WTC11 (cell line): Measurements from ENCODE around the gene FBXO42. TPM values are rescaled to one million over a fixed set of nuclear protein-coding genes. Genes with fewer than 3 reads are reported as not detected.

Source experiments
- ATAC-seq: fragments of 200-7000 bp; cut with Tn5 transposase; 2 replicates; pipeline ENCODE4 v1.10.0; 2021; ENCODE audit warnings: mild to moderate bottlenecking, moderate library complexity
- CTCF ChIA-PET: fragments of 300-600 bp; sonication (Branson Sonifier 250); formaldehyde crosslinking; loops from one replicate; lab custom pipeline; 2021; ENCODE audit warnings: antibody characterized with exemption; lab: Charles Lee
- POLR2A ChIA-PET: fragments of 350-600 bp; sonication (Branson Sonifier 250); formaldehyde crosslinking; loops from one replicate; lab custom pipeline; 2021; ENCODE audit warnings: antibody characterized with exemption; lab: Charles Lee
- DNase-seq: peaks from one replicate; pipeline ENCODE4 v3.0.0; 2021; ENCODE audit warnings: low spot score
- H3K27ac Mint-ChIP-seq: 2 replicates; pipeline ENCODE4 v1.8.0; 2021; ENCODE audit warnings: mixed read lengths
- H3K27me3 Mint-ChIP-seq: 2 replicates; pipeline ENCODE4 v1.8.0; 2021; ENCODE audit warnings: low read depth, mild to moderate bottlenecking, moderate library complexity, mixed read lengths
- H3K36me3 Mint-ChIP-seq: 2 replicates; pipeline ENCODE4 v1.8.0; 2021; ENCODE audit warnings: mixed read lengths
- H3K4me1 Mint-ChIP-seq: 2 replicates; pipeline ENCODE4 v1.8.0; 2022; ENCODE audit warnings: mixed read lengths
- H3K4me3 Mint-ChIP-seq: 2 replicates; pipeline ENCODE4 v1.8.0; 2021; ENCODE audit warnings: mild to moderate bottlenecking, moderate library complexity, mixed read lengths
- H3K9me3 Mint-ChIP-seq: 2 replicates; pipeline ENCODE4 v1.8.0; 2021; ENCODE audit warnings: mixed read lengths
- ESRRA ChIP-seq: sonication (generic); formaldehyde crosslinking; IDR thresholded peaks from 2 replicates; pipeline ENCODE4 v1.8.1; 2022; ENCODE audit warnings: mild to moderate bottlenecking, missing genetic modification reagents, borderline replicate concordance
- IRF2 ChIP-seq: sonication (generic); formaldehyde crosslinking; IDR thresholded peaks from 2 replicates; pipeline ENCODE4 v1.8.0; 2022; ENCODE audit warnings: low read depth, missing genetic modification reagents, borderline replicate concordance
- JAZF1 ChIP-seq: fragments of 250-450 bp; sonication (Bioruptor Pico); IDR thresholded peaks from 2 replicates; pipeline ENCODE4 v1.9.0; 2021; ENCODE audit warnings: moderate library complexity, mild to moderate bottlenecking, inconsistent platforms
- KAT7 ChIP-seq: sonication (generic); formaldehyde crosslinking; IDR thresholded peaks from 2 replicates; pipeline ENCODE4 v1.8.1; 2023; ENCODE audit warnings: missing genetic modification reagents, mild to moderate bottlenecking, borderline replicate concordance
- NFATC4 ChIP-seq: fragments of 250-450 bp; sonication (Bioruptor Pico); IDR thresholded peaks from 2 replicates; pipeline ENCODE4 v1.9.0; 2021; ENCODE audit warnings: mild to moderate bottlenecking
- NR1H2 ChIP-seq: sonication (generic); formaldehyde crosslinking; IDR thresholded peaks from 2 replicates; pipeline ENCODE4 v1.9.0; 2021; ENCODE audit warnings: mild to moderate bottlenecking, moderate library complexity, missing genetic modification reagents
- NR2C2 ChIP-seq: sonication (generic); formaldehyde crosslinking; IDR thresholded peaks from 2 replicates; pipeline ENCODE4 v1.8.0; 2022; ENCODE audit warnings: mild to moderate bottlenecking, missing genetic modification reagents
- TCF7 ChIP-seq: sonication (generic); formaldehyde crosslinking; IDR thresholded peaks from 2 replicates; pipeline ENCODE4 v1.8.0; 2022; ENCODE audit warnings: mild to moderate bottlenecking, low read depth, missing genetic modification reagents, moderate library complexity
- TP53 ChIP-seq: sonication (generic); formaldehyde crosslinking; IDR thresholded peaks from 2 replicates; pipeline ENCODE4 v1.8.1; 2023; ENCODE audit warnings: mild to moderate bottlenecking, missing genetic modification reagents
- ZNF121 ChIP-seq: sonication (generic); formaldehyde crosslinking; IDR thresholded peaks from 2 replicates; pipeline ENCODE4 v1.8.0; 2023; ENCODE audit warnings: missing genetic modification reagents
- ZNF138 ChIP-seq: sonication (generic); formaldehyde crosslinking; conservative IDR thresholded peaks from 2 replicates; pipeline ENCODE4 v1.8.1; 2022; ENCODE audit warnings: mild to moderate bottlenecking, moderate library complexity, missing genetic modification reagents
- ZNF396 ChIP-seq: fragments of 250-450 bp; sonication (Bioruptor Pico); IDR thresholded peaks from 2 replicates; pipeline ENCODE4 v1.8.0; 2021; ENCODE audit warnings: mild to moderate bottlenecking, moderate library complexity, borderline replicate concordance
- ZNF416 ChIP-seq: fragments of 250-450 bp; sonication (Bioruptor Pico); IDR thresholded peaks from 2 replicates; pipeline ENCODE4 v1.9.0; 2021; ENCODE audit warnings: mild to moderate bottlenecking, inconsistent platforms
- ZNF423 ChIP-seq: fragments of 250-450 bp; sonication (Bioruptor Pico); IDR thresholded peaks from 2 replicates; pipeline ENCODE4 v2.1.2; 2022; ENCODE audit warnings: mild to moderate bottlenecking, moderate library complexity
- ZNF671 ChIP-seq: fragments of 250-450 bp; sonication (Bioruptor Pico); IDR thresholded peaks from 2 replicates; pipeline ENCODE4 v1.8.0; 2021; ENCODE audit warnings: mild to moderate bottlenecking
- total RNA-seq: library from RNA; stranded (reverse); gene quantifications from 3 replicates; pipeline ENCODE4 v1.2.3, GENCODE V29; 2021
- TF ChIP-seq, protein P1 (sequence below): sonication (generic); formaldehyde crosslinking; IDR thresholded peaks from 2 replicates; pipeline ENCODE4 v1.8.0; 2022; ENCODE audit warnings: missing genetic modification reagents
- TF ChIP-seq, protein P2 (sequence below): sonication (generic); formaldehyde crosslinking; IDR thresholded peaks from 2 replicates; pipeline ENCODE4 v1.8.1; 2022; ENCODE audit warnings: missing genetic modification reagents, borderline replicate concordance
- TF ChIP-seq, protein P3 (sequence below): fragments of 250-450 bp; sonication (Bioruptor Pico); conservative IDR thresholded peaks from 2 replicates; pipeline ENCODE4 v1.9.0; 2021; ENCODE audit warnings: mild to moderate bottlenecking
- TF ChIP-seq, protein P4 (sequence below): fragments of 250-450 bp; sonication (Bioruptor Pico); IDR thresholded peaks from 2 replicates; pipeline ENCODE4 v2.1.2; 2022; ENCODE audit warnings: mild to moderate bottlenecking, moderate library complexity
- TF ChIP-seq, protein P5 (sequence below): fragments of 250-450 bp; sonication (Bioruptor Pico); IDR thresholded peaks from 2 replicates; pipeline ENCODE4 v1.9.0; 2021; ENCODE audit warnings: mild to moderate bottlenecking

FBXO42 gene
- total RNA-seq, 1 experiment from 2014 or later = 17.5 TPM

DNA sequence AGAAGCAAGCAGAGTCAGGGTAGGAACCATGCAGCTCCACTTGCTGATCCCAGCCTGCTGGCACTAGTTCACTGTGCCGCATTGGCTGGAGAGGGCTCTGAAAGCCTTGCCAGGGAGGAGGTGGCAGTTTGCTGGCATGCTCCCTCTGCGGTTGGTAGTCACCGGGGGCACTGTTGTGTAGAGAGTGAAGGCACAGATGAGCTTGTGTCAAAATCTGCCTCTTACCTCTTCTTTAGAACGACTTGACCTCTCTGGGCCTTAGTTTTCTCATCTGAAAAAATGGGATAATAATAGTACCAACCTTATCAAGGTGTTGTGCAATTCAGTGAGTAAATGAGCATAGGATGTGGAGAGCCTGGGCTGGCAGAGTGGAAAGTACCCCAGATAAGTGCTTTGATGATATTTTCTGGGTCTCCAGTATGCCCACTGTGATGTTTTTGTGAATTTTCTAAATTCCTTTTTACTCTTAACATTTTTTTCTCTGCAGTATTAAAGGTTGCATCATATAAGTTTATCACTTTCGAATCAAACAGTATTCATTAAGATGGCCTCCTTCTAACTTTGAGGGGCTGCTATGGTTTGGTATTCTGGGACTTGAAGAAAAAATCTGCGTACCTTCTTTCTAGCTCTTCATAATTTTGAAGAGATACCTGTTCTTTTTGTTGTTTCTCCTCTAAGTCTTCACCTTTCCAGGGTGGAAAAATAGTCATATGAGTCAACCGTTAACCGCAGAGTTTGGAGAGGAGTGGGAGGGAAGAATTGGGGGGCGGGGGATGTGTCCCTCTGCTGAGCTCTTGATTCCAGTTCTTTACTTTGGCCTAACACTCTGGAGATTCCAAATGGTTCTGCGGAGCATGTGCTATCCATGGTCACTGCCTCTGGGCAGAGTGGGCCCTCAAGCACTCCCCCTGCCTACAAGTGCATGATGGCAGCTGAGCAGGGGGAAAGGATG lies 41.6 kb upstream of the FBXO42 start:
- no peak for DNase-seq
- Mint-ChIP-seq H3K4me3 (no peak overlapping the region), H3K9me3 (no peaks in the 10 kb centered on the region), H3K27me3 (no peaks in the 10 kb centered on the region; the same call in 1 of the 2 replicates), H3K36me3 (peaks cover 26% of the 10 kb centered on the region), H3K27ac (peak overlapping the region; percentile 33; the same call in 1 of the 2 replicates), H3K4me1 (peaks cover 43% of the 10 kb centered on the region)
- ChIA-PET CTCF (interaction anchor here (0.8 to 1.3 kb wide), 6 partner anchors 9 to 227 kb away, joined by 3 to 4 read pairs (median 4); partner anchors contain the start of gene NECAP2), POLR2A (no interaction called here)
- TF ChIP-seq ZNF416 (CRISPR knock-in tag) (no peak), JAZF1 (CRISPR knock-in tag) (no peak), ZNF121 (CRISPR knock-in tag) (no peak), NR1H2 (CRISPR knock-in tag) (no peak), ZNF396 (CRISPR knock-in tag) (no peak), TCF7 (CRISPR knock-in tag) (no peak), ZNF671 (no peak)
- TF ChIP-seq, protein P1, sequence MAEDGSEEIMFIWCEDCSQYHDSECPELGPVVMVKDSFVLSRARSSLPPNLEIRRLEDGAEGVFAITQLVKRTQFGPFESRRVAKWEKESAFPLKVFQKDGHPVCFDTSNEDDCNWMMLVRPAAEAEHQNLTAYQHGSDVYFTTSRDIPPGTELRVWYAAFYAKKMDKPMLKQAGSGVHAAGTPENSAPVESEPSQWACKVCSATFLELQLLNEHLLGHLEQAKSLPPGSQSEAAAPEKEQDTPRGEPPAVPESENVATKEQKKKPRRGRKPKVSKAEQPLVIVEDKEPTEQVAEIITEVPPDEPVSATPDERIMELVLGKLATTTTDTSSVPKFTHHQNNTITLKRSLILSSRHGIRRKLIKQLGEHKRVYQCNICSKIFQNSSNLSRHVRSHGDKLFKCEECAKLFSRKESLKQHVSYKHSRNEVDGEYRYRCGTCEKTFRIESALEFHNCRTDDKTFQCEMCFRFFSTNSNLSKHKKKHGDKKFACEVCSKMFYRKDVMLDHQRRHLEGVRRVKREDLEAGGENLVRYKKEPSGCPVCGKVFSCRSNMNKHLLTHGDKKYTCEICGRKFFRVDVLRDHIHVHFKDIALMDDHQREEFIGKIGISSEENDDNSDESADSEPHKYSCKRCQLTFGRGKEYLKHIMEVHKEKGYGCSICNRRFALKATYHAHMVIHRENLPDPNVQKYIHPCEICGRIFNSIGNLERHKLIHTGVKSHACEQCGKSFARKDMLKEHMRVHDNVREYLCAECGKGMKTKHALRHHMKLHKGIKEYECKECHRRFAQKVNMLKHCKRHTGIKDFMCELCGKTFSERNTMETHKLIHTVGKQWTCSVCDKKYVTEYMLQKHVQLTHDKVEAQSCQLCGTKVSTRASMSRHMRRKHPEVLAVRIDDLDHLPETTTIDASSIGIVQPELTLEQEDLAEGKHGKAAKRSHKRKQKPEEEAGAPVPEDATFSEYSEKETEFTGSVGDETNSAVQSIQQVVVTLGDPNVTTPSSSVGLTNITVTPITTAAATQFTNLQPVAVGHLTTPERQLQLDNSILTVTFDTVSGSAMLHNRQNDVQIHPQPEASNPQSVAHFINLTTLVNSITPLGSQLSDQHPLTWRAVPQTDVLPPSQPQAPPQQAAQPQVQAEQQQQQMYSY (CRISPR knock-in tag) = no peak
- TF ChIP-seq, protein P2, sequence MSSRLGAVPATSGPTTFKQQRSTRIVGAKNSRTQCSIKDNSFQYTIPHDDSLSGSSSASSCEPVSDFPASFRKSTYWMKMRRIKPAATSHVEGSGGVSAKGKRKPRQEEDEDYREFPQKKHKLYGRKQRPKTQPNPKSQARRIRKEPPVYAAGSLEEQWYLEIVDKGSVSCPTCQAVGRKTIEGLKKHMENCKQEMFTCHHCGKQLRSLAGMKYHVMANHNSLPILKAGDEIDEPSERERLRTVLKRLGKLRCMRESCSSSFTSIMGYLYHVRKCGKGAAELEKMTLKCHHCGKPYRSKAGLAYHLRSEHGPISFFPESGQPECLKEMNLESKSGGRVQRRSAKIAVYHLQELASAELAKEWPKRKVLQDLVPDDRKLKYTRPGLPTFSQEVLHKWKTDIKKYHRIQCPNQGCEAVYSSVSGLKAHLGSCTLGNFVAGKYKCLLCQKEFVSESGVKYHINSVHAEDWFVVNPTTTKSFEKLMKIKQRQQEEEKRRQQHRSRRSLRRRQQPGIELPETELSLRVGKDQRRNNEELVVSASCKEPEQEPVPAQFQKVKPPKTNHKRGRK (CRISPR knock-in tag) = no peak
- TF ChIP-seq, protein P3, sequence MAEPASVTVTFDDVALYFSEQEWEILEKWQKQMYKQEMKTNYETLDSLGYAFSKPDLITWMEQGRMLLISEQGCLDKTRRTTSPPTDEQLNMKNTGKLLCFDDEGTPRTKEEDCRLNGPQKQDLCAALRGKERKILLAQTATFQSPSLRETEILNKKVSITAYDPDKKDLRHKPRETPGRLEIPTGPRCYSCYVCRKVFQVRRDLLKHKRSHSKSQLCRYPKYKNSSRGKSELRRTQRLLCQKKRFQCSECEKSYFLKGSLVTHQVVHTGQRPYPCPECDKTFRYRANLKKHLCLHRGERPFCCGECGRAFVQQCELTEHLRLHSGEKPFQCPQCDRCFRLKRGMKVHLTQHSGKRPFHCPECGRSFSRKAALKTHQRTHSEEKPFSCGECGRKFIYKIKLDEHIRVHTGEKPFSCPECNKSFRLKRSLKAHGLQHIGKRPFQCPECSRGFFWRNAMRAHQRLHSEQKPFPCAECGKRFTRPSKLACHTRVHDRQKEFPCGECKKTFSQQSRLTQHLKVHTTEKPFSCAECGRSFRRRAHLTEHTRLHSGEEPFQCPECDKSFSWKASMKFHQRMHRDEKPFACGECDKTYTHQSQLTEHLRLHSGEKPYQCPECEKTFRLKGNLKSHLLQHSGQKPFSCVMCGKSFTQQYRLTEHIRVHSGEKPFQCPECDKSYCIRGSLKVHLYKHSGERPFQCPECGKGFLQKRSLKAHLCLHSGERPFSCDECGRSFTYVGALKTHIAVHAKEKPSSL (CRISPR knock-in tag) = no peak
- TF ChIP-seq, protein P4, sequence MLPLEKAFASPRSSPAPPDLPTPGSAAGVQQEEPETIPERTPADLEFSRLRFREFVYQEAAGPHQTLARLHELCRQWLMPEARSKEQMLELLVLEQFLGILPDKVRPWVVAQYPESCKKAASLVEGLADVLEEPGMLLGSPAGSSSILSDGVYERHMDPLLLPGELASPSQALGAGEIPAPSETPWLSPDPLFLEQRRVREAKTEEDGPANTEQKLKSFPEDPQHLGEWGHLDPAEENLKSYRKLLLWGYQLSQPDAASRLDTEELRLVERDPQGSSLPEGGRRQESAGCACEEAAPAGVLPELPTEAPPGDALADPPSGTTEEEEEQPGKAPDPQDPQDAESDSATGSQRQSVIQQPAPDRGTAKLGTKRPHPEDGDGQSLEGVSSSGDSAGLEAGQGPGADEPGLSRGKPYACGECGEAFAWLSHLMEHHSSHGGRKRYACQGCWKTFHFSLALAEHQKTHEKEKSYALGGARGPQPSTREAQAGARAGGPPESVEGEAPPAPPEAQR (CRISPR knock-in tag) = no peak
- ATAC-seq = no peak

DNA sequence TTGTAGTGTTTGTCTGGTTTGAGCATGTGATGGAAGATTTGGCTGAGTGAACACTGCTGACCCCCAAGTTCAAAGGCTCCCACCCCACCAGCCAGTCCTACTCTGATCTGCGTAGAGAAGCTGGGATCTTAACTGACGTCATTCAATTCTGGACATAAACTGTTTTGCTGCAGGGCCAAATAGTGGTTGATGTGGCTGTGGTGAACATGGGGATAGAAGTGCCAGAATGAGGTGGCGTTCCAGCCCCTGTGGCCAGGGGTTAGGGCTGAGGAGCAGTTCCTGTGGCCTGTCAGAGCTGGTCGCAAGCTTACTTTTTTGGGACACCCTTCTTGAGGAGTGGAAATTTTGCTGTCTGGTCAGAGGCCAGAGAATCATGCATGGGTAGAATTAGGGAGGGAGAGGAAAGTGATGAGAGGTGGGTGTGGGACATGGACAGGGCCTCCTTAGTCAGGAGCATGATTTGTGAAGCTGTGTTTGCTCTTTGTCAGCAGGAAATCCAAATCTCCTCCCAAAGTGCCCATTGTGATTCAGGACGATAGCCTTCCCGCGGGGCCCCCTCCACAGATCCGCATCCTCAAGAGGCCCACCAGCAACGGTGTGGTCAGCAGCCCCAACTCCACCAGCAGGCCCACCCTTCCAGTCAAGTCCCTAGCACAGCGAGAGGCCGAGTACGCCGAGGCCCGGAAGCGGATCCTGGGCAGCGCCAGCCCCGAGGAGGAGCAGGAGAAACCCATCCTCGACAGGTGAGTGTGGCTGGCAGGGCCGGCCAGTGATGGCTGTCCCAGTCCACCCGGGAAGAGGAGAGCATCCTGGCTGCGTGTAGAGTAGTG lies 40.7 kb upstream of the FBXO42 start:
- ChIA-PET CTCF (interaction anchor here (1.0 to 1.3 kb wide), 4 partner anchors 32 to 228 kb away, joined by 3 to 4 read pairs (median 3); partner anchors contain the start of gene NECAP2), POLR2A (interaction anchor here (0.5 to 0.7 kb wide), 2 partner anchors 31 to 277 kb away, joined by 4 to 5 read pairs; no protein-coding TSS in a partner anchor)
- Mint-ChIP-seq H3K36me3 (peaks cover 26% of the 10 kb centered on the region), H3K4me3 (no peak overlapping the region; the same call in 1 of the 2 replicates), H3K4me1 (peaks cover 43% of the 10 kb centered on the region), H3K27me3 (no peaks in the 10 kb centered on the region; the same call in 1 of the 2 replicates), H3K27ac (peak overlapping the region; percentile 62), H3K9me3 (no peaks in the 10 kb centered on the region)
- DNase-seq = no peak
- no peak; the same call in 1 of the 2 replicates for ATAC-seq
- TF ChIP-seq ESRRA (no peak), IRF2 (CRISPR knock-in tag) (no peak), NFATC4 (CRISPR knock-in tag) (no peak), ZNF423 (no peak), NR2C2 (CRISPR knock-in tag) (no peak), TP53 (no peak), ZNF121 (CRISPR knock-in tag) (no peak), ZNF138 (no peak), KAT7 (CRISPR knock-in tag) (no peak)
- TF ChIP-seq, protein P5, sequence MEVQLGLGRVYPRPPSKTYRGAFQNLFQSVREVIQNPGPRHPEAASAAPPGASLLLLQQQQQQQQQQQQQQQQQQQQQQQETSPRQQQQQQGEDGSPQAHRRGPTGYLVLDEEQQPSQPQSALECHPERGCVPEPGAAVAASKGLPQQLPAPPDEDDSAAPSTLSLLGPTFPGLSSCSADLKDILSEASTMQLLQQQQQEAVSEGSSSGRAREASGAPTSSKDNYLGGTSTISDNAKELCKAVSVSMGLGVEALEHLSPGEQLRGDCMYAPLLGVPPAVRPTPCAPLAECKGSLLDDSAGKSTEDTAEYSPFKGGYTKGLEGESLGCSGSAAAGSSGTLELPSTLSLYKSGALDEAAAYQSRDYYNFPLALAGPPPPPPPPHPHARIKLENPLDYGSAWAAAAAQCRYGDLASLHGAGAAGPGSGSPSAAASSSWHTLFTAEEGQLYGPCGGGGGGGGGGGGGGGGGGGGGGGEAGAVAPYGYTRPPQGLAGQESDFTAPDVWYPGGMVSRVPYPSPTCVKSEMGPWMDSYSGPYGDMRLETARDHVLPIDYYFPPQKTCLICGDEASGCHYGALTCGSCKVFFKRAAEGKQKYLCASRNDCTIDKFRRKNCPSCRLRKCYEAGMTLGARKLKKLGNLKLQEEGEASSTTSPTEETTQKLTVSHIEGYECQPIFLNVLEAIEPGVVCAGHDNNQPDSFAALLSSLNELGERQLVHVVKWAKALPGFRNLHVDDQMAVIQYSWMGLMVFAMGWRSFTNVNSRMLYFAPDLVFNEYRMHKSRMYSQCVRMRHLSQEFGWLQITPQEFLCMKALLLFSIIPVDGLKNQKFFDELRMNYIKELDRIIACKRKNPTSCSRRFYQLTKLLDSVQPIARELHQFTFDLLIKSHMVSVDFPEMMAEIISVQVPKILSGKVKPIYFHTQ = no peak
